Loucy (cell line): ENCODE data around the gene DSC1.

Experiments used
- EZH2phosphoT487 ChIP-seq: fragments of 200-600 bp; IDR thresholded peaks from 2 replicates; pipeline ENCODE4 v1.6.1; 2018; ENCODE audit warnings: antibody characterized with exemption, mild to moderate bottlenecking, moderate library complexity, borderline replicate concordance
- TF ChIP-seq, protein P1 (sequence below): fragments of 200-600 bp; sonication (generic); conservative IDR thresholded peaks from 2 replicates; pipeline ENCODE4 v1.5.1; 2014; ENCODE audit warnings: mild to moderate bottlenecking, antibody characterized with exemption, low read length

DNA sequence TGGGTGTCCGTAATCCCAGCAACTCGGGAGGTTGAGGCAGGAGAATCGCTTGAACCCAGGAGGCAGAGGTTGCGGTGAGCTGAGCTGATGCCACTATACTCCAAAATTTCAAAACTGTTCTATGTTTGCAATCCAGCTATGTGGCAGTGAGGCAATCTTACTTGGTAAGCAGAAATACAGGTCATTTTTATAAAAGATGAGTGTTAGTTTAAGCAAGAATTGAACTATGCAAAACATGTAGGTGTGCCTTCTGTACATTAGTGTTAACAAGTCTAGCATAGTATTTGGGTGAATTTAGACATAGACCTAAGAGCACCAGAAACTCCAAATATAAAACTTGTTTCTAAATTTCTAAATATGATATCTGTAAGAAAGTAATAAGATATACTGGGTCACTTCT, 7.2 kb downstream of the DSC1 start:
- TF ChIP-seq, protein P1, sequence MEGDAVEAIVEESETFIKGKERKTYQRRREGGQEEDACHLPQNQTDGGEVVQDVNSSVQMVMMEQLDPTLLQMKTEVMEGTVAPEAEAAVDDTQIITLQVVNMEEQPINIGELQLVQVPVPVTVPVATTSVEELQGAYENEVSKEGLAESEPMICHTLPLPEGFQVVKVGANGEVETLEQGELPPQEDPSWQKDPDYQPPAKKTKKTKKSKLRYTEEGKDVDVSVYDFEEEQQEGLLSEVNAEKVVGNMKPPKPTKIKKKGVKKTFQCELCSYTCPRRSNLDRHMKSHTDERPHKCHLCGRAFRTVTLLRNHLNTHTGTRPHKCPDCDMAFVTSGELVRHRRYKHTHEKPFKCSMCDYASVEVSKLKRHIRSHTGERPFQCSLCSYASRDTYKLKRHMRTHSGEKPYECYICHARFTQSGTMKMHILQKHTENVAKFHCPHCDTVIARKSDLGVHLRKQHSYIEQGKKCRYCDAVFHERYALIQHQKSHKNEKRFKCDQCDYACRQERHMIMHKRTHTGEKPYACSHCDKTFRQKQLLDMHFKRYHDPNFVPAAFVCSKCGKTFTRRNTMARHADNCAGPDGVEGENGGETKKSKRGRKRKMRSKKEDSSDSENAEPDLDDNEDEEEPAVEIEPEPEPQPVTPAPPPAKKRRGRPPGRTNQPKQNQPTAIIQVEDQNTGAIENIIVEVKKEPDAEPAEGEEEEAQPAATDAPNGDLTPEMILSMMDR: no peak
- no peak for TF ChIP-seq EZH2phosphoT487
